HCT116 (cell line): ENCODE data around the gene ANXA2R.

Experiments
- ELF1 ChIP-seq: IDR thresholded peaks from 2 replicates; pipeline ENCODE4 v1.6.1; 2012; ENCODE audit warnings: low read depth, borderline replicate concordance
- POLR2AphosphoS5 ChIP-seq: IDR thresholded peaks from 2 replicates; pipeline ENCODE4 v1.6.1; 2011; ENCODE audit warnings: mild to moderate bottlenecking, low read depth, low read length, moderate library complexity
- RAD21 ChIP-seq: IDR thresholded peaks from 2 replicates; pipeline ENCODE4 v1.6.1; 2012; ENCODE audit warnings: low read depth, mild to moderate bottlenecking
- REST ChIP-seq: IDR thresholded peaks from 2 replicates; pipeline ENCODE4 v1.6.1; 2012; ENCODE audit warnings: low read depth
- TF ChIP-seq, protein P1 (sequence below), 3 experiments: fragments of 200-600 bp in 1 of 3; sonication (generic) in 1 of 3; IDR thresholded peaks in 2 of 3; conservative IDR thresholded peaks in 1 of 3; 2 replicates each; pipeline ENCODE4 v1.5.1; 2012 to 2017; ENCODE audit warnings: low read depth in 2 of 3, low read length in 2 of 3, antibody characterized with exemption in 1 of 3, borderline replicate concordance in 1 of 3, control low read depth in 1 of 3, mild to moderate bottlenecking in 1 of 3, mixed read lengths in 1 of 3, mixed run types in 1 of 3, moderate library complexity in 1 of 3; ENCODE audit not compliant: insufficient read depth in 1 of 3
- TF ChIP-seq, protein P2 (sequence below): IDR thresholded peaks from 2 replicates; pipeline ENCODE4 v1.6.1; 2011; ENCODE audit warnings: mild to moderate bottlenecking, low read length, moderate library complexity; ENCODE audit not compliant: insufficient replicate concordance; ENCODE audit errors: extremely low read depth

DNA sequence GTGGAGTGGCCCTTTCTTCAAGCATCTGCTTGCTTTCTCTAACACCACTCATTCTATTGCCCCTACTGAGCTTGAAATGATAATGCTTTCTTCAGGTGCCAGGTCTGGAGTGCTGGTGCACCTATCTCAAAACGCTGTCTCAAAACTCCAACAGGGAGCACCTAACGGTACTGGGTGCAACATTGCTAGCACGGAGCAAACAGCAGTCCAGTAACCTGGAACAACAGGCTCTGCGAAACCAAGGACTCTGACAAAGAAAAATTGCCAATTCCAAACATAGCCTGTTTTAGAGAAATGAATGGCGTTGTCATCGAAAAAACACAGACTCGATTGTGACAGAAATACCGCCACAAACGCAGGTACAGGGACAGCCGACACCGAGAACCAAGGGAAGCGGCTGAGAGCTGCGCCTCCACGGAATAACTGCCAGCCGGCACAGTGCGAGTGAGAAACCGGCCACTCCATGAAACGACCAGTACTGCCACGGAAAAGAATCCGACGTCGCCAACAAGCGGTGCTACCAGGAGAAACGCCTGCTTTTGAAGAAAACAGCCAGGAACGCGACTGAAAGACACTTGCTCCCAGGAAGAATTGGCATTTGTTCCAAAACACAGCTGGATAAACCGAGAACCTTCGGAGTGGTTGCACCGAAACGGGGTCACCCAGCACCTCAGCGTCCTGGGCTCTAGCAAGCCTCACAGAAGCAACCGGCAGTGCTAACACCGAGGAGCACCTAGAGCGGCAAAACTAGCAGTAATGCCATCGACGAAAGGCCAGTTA, 3.1 kb downstream of the ANXA2R start:
- TF ChIP-seq RAD21: no peak
- TF ChIP-seq, protein P1, sequence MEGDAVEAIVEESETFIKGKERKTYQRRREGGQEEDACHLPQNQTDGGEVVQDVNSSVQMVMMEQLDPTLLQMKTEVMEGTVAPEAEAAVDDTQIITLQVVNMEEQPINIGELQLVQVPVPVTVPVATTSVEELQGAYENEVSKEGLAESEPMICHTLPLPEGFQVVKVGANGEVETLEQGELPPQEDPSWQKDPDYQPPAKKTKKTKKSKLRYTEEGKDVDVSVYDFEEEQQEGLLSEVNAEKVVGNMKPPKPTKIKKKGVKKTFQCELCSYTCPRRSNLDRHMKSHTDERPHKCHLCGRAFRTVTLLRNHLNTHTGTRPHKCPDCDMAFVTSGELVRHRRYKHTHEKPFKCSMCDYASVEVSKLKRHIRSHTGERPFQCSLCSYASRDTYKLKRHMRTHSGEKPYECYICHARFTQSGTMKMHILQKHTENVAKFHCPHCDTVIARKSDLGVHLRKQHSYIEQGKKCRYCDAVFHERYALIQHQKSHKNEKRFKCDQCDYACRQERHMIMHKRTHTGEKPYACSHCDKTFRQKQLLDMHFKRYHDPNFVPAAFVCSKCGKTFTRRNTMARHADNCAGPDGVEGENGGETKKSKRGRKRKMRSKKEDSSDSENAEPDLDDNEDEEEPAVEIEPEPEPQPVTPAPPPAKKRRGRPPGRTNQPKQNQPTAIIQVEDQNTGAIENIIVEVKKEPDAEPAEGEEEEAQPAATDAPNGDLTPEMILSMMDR (IDR thresholded peaks at IDR 0.05 in 2 of 3, conservative IDR thresholded peaks at IDR 0.05 in 1 of 3; ENCODE audit: borderline replicate concordance in 1 of 3, insufficient read depth in 1 of 3, low read depth in 2 of 3, low read length in 2 of 3): no peak
- TF ChIP-seq REST: no peak
- TF ChIP-seq ELF1: no peak
- TF ChIP-seq, protein P2, sequence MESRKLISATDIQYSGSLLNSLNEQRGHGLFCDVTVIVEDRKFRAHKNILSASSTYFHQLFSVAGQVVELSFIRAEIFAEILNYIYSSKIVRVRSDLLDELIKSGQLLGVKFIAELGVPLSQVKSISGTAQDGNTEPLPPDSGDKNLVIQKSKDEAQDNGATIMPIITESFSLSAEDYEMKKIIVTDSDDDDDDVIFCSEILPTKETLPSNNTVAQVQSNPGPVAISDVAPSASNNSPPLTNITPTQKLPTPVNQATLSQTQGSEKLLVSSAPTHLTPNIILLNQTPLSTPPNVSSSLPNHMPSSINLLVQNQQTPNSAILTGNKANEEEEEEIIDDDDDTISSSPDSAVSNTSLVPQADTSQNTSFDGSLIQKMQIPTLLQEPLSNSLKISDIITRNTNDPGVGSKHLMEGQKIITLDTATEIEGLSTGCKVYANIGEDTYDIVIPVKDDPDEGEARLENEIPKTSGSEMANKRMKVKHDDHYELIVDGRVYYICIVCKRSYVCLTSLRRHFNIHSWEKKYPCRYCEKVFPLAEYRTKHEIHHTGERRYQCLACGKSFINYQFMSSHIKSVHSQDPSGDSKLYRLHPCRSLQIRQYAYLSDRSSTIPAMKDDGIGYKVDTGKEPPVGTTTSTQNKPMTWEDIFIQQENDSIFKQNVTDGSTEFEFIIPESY: no peak
- no peak for TF ChIP-seq POLR2AphosphoS5
